Measurements from ENCODE around the gene RAD51B.
"Not testable (repeated sequence)": the region's sequence is repeated elsewhere in the genome, so short reads cannot be mapped to it uniquely, and the experiment has no call there.

RAD51B gene

GRCh38 chr14:68424443-68425172 is 605.0 kb downstream of the RAD51B start:
- no peak for DNase-seq

GRCh38 chr14:68426661-68427549 is 607.3 kb downstream of the RAD51B start:
- DNase-seq = no peak

GRCh38 chr14:68427550-68427890 is 607.9 kb downstream of the RAD51B start:
- DNase-seq = no peak

GRCh38 chr14:68428900-68429299 is 609.3 kb downstream of the RAD51B start:
- not testable (repeated sequence) for DNase-seq

- DNase-seq = not testable (repeated sequence)
Measured at GRCh38 chr14:68434173-68434572, 614.6 kb downstream of the RAD51B start.

- not testable (repeated sequence) for DNase-seq
Measured at GRCh38 chr14:68435631-68436030, 616.1 kb downstream of the RAD51B start.

- DNase-seq = no peak
Measured at GRCh38 chr14:68439676-68440075, 620.1 kb downstream of the RAD51B start.

GRCh38 chr14:68440820-68441219 is 621.2 kb downstream of the RAD51B start:
- peak; percentile 47 for DNase-seq

GRCh38 chr14:68441542-68441941 is 622.0 kb downstream of the RAD51B start:
- no peak for DNase-seq

- peak; percentile 51 for DNase-seq
Measured at GRCh38 chr14:68442828-68443629, 623.5 kb downstream of the RAD51B start.

- peak; percentile 65 for DNase-seq
Measured at GRCh38 chr14:68444449-68445168, 625.0 kb downstream of the RAD51B start.

GRCh38 chr14:68446243-68447040 is 626.9 kb downstream of the RAD51B start:
- DNase-seq = no peak

GRCh38 chr14:68447581-68448251 is 628.1 kb downstream of the RAD51B start:
- DNase-seq = no peak

GRCh38 chr14:68448252-68448902 is 628.8 kb downstream of the RAD51B start:
- DNase-seq = no peak

- DNase-seq = no peak
Measured at GRCh38 chr14:68449561-68450181, 630.1 kb downstream of the RAD51B start.

- no peak for DNase-seq
Measured at GRCh38 chr14:68450391-68451120, 631.0 kb downstream of the RAD51B start.

GRCh38 chr14:68451696-68452373 is 632.3 kb downstream of the RAD51B start:
- DNase-seq = no peak

- DNase-seq = no peak
Measured at GRCh38 chr14:68458253-68458652, 638.7 kb downstream of the RAD51B start.
